Osteoblast (primary cell): Measurements from ENCODE around the gene SMARCC1. TPM values are rescaled to one million over a fixed set of nuclear protein-coding genes. Genes with fewer than 3 reads are reported as not detected.
"Not testable (repeated sequence)": the region's sequence is repeated elsewhere in the genome, so short reads cannot be mapped to it uniquely, and the experiment has no call there.

Experiments used
- DNase-seq: peaks from one replicate; pipeline ENCODE4 v3.0.0; 2011; ENCODE audit warnings: low spot score, mixed read lengths; ENCODE audit not compliant: insufficient read length; ENCODE audit errors: missing footprints
- H2AFZ ChIP-seq: 2 replicates; pipeline ENCODE4 v1.6.0; 2011; ENCODE audit warnings: mild to moderate bottlenecking, low read length
- H3K27ac ChIP-seq: 2 replicates; pipeline ENCODE4 v1.5.1; 2011; ENCODE audit warnings: mild to moderate bottlenecking, low read depth, low read length, moderate library complexity
- H3K27me3 ChIP-seq: 2 replicates; pipeline ENCODE4 v1.6.0; 2012; ENCODE audit warnings: mild to moderate bottlenecking, control low read depth, inconsistent platforms, low read length, moderate library complexity; ENCODE audit not compliant: insufficient read depth
- H3K36me3 ChIP-seq: 2 replicates; pipeline ENCODE4 v1.5.1; 2011; ENCODE audit warnings: mild to moderate bottlenecking, low read length, control low read depth, moderate library complexity; ENCODE audit not compliant: insufficient read depth
- H3K4me1 ChIP-seq: 2 replicates; pipeline ENCODE4 v1.5.1; 2011; ENCODE audit warnings: mild to moderate bottlenecking, low read length, control low read depth, moderate library complexity; ENCODE audit not compliant: insufficient read depth
- H3K4me2 ChIP-seq: 2 replicates; pipeline ENCODE4 v1.6.0; 2011; ENCODE audit warnings: mild to moderate bottlenecking, low read length; ENCODE audit not compliant: insufficient read depth
- H3K4me3 ChIP-seq: fragments of 200-600 bp; sonication (generic); 3 replicates; pipeline ENCODE4 v1.5.1; 2012; ENCODE audit warnings: mild to moderate bottlenecking, low read length, inconsistent platforms; ENCODE audit not compliant: insufficient read depth
- H3K79me2 ChIP-seq: 2 replicates; pipeline ENCODE4 v1.6.0; 2012; ENCODE audit warnings: mild to moderate bottlenecking, low read length, control low read depth, inconsistent platforms; ENCODE audit not compliant: insufficient read depth
- H3K9me3 ChIP-seq: 2 replicates; pipeline ENCODE4 v1.5.1; 2011; ENCODE audit warnings: low read depth, low read length, control low read depth
- H4K20me1 ChIP-seq: 2 replicates; pipeline ENCODE4 v1.6.0; 2012; ENCODE audit warnings: mild to moderate bottlenecking, low read length, control low read depth; ENCODE audit not compliant: insufficient read depth
- total RNA-seq: library from RNA; depleted of rRNA; stranded (reverse); fragments of >200 nt; gene quantifications from 2 replicates; pipeline ENCODE4 v1.2.3, GENCODE V29; 2012
- TF ChIP-seq, protein P1 (sequence below): IDR thresholded peaks from 2 replicates; pipeline ENCODE4 v1.5.1; 2011; ENCODE audit warnings: mild to moderate bottlenecking, low read depth, low read length, moderate library complexity; ENCODE audit errors: extremely low read depth

Gene SMARCC1
- total RNA-seq, 1 donor, result 46.7 TPM

DNA sequence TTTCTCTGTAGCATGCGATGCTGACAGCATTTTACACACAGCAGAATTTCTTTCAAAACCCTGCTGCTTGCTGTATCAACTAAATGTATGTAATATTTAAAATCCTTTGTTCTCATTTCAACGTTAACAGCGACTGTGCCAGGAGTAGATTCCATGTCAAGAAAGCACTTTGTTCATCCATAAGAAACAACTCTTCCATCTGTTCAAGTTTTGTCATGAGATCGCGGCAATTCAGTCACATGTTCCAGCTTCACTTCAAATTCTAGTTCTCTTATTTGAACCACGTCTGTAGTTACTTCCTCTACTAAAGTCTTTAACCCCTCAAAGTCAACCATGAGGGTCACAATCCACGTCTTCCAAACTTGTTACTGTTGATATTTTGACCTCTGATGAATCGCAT lies 50.6 kb downstream of the SMARCC1 start:
- DNase-seq, result no peak
- no peaks in the 10 kb centered on the region for H4K20me1 ChIP-seq
- no peaks in the 10 kb centered on the region for H3K9me3 ChIP-seq
- H3K4me3 ChIP-seq, result no peak overlapping the region
- H3K79me2 ChIP-seq, result no peaks in the 10 kb centered on the region
- TF ChIP-seq, protein P1, sequence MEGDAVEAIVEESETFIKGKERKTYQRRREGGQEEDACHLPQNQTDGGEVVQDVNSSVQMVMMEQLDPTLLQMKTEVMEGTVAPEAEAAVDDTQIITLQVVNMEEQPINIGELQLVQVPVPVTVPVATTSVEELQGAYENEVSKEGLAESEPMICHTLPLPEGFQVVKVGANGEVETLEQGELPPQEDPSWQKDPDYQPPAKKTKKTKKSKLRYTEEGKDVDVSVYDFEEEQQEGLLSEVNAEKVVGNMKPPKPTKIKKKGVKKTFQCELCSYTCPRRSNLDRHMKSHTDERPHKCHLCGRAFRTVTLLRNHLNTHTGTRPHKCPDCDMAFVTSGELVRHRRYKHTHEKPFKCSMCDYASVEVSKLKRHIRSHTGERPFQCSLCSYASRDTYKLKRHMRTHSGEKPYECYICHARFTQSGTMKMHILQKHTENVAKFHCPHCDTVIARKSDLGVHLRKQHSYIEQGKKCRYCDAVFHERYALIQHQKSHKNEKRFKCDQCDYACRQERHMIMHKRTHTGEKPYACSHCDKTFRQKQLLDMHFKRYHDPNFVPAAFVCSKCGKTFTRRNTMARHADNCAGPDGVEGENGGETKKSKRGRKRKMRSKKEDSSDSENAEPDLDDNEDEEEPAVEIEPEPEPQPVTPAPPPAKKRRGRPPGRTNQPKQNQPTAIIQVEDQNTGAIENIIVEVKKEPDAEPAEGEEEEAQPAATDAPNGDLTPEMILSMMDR, result no peak
- H3K4me1 ChIP-seq, result no peaks in the 10 kb centered on the region
- H2AFZ ChIP-seq, result no peak overlapping the region
- no peak overlapping the region for H3K27ac ChIP-seq
- H3K27me3 ChIP-seq, result no peaks in the 10 kb centered on the region
- H3K4me2 ChIP-seq, result no peak overlapping the region
- H3K36me3 ChIP-seq, result peaks cover 53% of the 10 kb centered on the region

DNA sequence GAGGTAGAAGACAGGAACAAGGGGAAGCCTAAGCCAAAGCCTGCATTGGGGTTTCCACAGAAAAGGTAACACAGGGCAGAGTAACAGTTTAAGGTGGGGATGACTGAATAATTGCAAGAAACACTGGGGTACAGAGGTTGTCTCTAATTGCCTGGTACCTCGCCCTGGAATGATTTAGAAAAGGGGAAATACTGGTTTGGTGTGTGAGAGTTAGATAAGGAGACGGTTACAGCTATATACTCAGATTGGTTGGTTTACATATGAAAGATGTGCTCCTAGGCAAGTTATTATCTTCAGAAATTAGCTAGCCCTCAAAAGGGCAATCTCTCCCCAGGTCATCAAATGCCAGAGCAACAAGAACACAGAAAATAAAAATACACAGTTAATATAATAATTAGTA lies 58.8 kb downstream of the SMARCC1 start:
- Histone ChIP-seq H3K4me3 (no peak overlapping the region), H3K9me3 (no peaks in the 10 kb centered on the region), H2AFZ (no peak overlapping the region), H4K20me1 (peaks cover 2% of the 10 kb centered on the region), H3K4me1 (peaks cover 2% of the 10 kb centered on the region), H3K4me2 (no peak overlapping the region), H3K36me3 (peaks cover 11% of the 10 kb centered on the region), H3K27me3 (no peaks in the 10 kb centered on the region), H3K79me2 (no peaks in the 10 kb centered on the region), H3K27ac (no peak overlapping the region)
- TF ChIP-seq, protein P1, result no peak
- no peak for DNase-seq

DNA sequence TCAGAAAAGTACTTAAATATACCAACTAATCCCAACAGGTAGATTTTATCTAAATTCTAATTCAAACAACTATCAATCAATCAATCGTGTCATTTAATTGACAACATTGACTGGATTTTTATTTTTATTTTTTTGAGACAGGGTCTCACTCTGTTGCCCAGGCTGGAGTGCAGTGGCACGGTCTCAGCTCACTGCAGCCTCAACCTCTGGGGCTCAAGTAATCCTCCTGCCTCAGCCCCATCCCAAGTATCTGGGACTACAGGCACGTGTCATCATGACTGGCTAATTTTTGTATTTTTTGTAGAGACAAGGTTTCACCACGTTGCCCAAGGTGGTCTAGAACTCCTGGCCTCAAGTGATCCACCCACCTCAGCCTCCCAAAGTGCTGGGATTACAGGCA lies 64.2 kb downstream of the SMARCC1 start:
- H3K4me3 ChIP-seq, H4K20me1 ChIP-seq, H3K9me3 ChIP-seq, H2AFZ ChIP-seq, DNase-seq, H3K4me2 ChIP-seq, H3K79me2 ChIP-seq, H3K27me3 ChIP-seq, H3K4me1 ChIP-seq, H3K27ac ChIP-seq: not testable (repeated sequence)
- peaks cover 22% of the 10 kb centered on the region for H3K36me3 ChIP-seq

DNA sequence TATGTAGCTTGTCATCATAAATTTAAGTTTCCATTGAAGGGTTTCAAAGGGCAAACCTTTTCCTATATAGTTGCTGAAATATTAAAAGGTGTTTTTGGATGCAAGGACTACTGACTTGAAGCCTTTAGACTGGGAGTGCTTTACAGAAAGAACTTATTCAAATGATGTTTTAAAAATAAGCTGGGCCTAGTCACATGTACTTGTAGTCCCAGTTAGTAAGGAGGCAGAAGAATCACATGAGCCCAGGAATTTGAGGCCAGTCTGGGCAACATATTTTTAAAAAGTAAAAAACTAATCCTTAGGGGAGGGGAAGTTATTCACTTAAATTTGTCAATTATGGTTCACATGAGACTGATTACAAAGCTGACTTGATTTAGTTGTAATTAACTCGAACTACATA lies 65.0 kb downstream of the SMARCC1 start:
- no peak for DNase-seq
- H3K4me3 ChIP-seq, result no peak overlapping the region

More for the DNA sequence above, 65.0 kb downstream of the SMARCC1 start:
- Histone ChIP-seq H3K36me3 (peaks cover 24% of the 10 kb centered on the region), H3K9me3 (no peaks in the 10 kb centered on the region), H3K27me3 (no peaks in the 10 kb centered on the region), H3K4me1 (peaks cover 4% of the 10 kb centered on the region), H3K4me2 (no peak overlapping the region), H4K20me1 (no peaks in the 10 kb centered on the region), H3K27ac (no peak overlapping the region), H2AFZ (no peak overlapping the region), H3K79me2 (peaks cover 3% of the 10 kb centered on the region)
- TF ChIP-seq, protein P1, result no peak
